ENCODE data around the gene NUMB. TPM values are rescaled to one million over a fixed set of nuclear protein-coding genes. Genes with fewer than 3 reads are reported as not detected.

NUMB gene
- total and polyA plus RNA-seq, 9 donors, result 32.9 to 78.2 (median 67.6) TPM

DNA sequence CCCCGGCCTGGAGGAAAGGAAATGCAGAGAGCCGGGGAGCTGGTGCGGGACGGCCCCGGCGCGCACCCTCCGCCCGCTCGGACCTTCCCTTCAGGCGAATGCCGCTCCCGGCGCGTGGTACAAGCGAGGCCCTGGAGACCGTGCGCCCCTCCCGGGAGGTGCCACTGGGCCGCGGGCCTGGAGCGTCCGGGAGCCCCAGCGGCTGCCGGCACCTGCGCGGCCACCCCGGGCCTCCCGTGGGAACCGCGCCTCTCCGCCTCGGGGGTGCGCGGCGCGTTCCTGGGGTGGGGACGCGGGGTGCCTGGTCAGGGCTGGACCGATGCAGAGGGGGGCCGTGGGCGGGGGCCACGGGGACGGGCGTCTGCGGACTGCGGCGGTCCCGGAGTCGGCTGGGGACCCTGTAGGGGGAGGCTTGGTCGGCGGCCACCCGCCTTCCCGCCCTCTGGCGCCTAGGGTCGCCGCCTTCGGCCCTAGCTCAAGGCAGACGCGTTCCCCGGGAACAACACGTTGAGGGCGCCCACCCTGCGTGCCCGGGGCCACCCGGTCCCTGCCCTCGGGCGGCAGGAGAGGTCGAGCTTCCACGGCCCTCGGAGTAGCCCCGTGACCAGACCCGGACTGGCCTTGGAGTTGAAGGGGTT is 220.4 kb downstream of the NUMB start:
- H3K27me3 ChIP-seq, result no peaks in the 10 kb centered on the region
- peaks cover 32% of the 10 kb centered on the region for H3K4me1 ChIP-seq (ENCODE audit: insufficient read depth)
- H3K4me3 ChIP-seq, result peak overlapping the region; percentile 49
- H3K27ac ChIP-seq, result peak overlapping the region; percentile 45 to 77
- WGBS, 3 donors, result 2 to 3% (median 3%) methylated on average over 18 to 73 of the region's 73 CpGs
- H3K36me3 ChIP-seq, result no peaks in the 10 kb centered on the region
- peak in 2 of 5 donors; percentile 39 to 56 for DNase-seq
- H3K9me3 ChIP-seq, result no peaks in the 10 kb centered on the region
- TF ChIP-seq POLR2A (IDR thresholded peaks at IDR 0.05), result no peak
- no peak for TF ChIP-seq EP300 (IDR thresholded peaks at IDR 0.05)
- TF ChIP-seq, protein P1, sequence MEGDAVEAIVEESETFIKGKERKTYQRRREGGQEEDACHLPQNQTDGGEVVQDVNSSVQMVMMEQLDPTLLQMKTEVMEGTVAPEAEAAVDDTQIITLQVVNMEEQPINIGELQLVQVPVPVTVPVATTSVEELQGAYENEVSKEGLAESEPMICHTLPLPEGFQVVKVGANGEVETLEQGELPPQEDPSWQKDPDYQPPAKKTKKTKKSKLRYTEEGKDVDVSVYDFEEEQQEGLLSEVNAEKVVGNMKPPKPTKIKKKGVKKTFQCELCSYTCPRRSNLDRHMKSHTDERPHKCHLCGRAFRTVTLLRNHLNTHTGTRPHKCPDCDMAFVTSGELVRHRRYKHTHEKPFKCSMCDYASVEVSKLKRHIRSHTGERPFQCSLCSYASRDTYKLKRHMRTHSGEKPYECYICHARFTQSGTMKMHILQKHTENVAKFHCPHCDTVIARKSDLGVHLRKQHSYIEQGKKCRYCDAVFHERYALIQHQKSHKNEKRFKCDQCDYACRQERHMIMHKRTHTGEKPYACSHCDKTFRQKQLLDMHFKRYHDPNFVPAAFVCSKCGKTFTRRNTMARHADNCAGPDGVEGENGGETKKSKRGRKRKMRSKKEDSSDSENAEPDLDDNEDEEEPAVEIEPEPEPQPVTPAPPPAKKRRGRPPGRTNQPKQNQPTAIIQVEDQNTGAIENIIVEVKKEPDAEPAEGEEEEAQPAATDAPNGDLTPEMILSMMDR (IDR thresholded peaks at IDR 0.05), result no peak
- intact Hi-C loops (cut with DNase I), result loop anchor here in 1 of 4 donors (10.0 kb wide), 1 partner anchor 53 kb away; no protein-coding TSS in a partner anchor

DNA sequence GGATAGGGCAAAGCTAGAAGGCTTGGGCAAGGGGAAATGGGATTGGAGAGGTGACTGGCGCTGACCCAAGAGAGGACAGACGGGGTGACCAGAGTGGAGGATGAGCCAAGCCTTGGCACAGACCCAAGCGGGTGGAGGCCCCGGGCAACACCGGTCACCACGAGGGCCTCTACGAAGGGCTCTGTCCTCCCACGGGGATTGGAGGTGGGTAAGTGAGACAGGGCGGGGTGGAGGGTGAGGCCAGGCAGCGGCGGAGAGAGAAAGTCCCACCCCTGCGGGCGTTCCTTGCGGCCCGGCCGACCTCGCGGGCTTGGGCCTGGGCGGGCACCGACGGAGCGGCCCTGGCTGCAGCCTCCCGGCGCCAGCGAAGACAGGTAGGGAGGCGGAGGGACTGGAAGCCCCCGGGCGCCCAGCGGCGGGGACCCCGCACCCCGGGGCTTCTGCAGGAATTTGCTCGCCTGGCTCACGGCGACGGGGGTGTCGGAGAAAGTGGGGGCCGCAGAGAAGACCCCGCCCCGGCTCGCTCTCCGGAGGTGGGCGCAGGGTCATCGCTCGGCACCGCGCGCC is 221.0 kb downstream of the NUMB start, which contains the start of gene PAPLN:
Gene PAPLN, plus strand, starts transcription at position 288 of the 567 bp plus-strand sequence. CDS start 2,273 bp downstream, outside the sequence.
- Histone ChIP-seq H3K27ac (peak within 1 kb of the TSS; percentile 45 to 77), H3K36me3 (no peaks in the 10 kb centered on the region), H3K9me3 (no peaks in the 10 kb centered on the region), H3K4me3 (peak within 1 kb of the TSS; percentile 49), H3K27me3 (no peaks in the 10 kb centered on the region), H3K4me1 (ENCODE audit: insufficient read depth) (peaks cover 32% of the 10 kb centered on the region)
- WGBS, 3 donors, result 3 to 6% (median 4%) methylated on average over 26 to 48 of the region's 48 CpGs
- intact Hi-C loops (cut with DNase I), result loop anchor here in 1 of 4 donors (10.0 kb wide), 1 partner anchor 53 kb away; no protein-coding TSS in a partner anchor
- DNase-seq, result peak; percentile 51 to 67 (median 61)
- TF ChIP-seq POLR2A (IDR thresholded peaks at IDR 0.05) (no peak), EP300 (IDR thresholded peaks at IDR 0.05) (no peak)
- TF ChIP-seq, protein P1 (IDR thresholded peaks at IDR 0.05), result no peak

DNA sequence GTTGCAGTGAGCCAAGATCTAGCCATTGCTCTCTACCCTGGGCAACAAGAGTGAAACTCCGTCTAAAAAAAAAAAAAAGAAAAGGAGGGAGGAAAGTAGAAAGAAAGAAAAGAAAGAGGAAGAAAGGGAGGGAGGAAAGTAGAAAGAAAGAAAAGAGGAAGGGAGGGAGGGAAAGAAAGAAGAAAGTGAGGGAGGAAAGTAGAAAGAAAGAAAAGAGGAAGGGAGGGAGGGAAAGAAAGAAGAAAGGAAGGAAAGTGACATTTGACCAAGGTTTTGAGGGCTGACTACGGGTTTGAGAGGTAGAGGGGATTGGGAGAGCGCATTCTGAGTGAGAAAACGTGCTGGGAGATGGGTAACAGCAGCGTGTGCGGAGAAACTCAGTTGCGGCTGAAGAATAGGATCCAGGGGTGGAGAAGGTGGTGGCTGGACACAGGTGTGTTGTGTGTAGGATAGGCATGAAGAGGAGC is 221.6 kb downstream of the NUMB start:
- DNase-seq, result no peak
- Histone ChIP-seq H3K27me3 (no peaks in the 10 kb centered on the region), H3K4me3 (no peak overlapping the region), H3K9me3 (no peaks in the 10 kb centered on the region), H3K4me1 (ENCODE audit: insufficient read depth) (peaks cover 27% of the 10 kb centered on the region), H3K36me3 (no peaks in the 10 kb centered on the region), H3K27ac (no peak overlapping the region)
- no peak for TF ChIP-seq EP300 (IDR thresholded peaks at IDR 0.05)
- no peak for TF ChIP-seq POLR2A (IDR thresholded peaks at IDR 0.05)
- TF ChIP-seq, protein P1 (IDR thresholded peaks at IDR 0.05), result no peak
- intact Hi-C loops (cut with DNase I), result loop anchor here in 1 of 4 donors (10.0 kb wide), 1 partner anchor 52 kb away; no protein-coding TSS in a partner anchor
- WGBS, 3 donors, result 80 to 84% (median 80%) methylated on average over 6 to 7 of the region's 7 CpGs

DNA sequence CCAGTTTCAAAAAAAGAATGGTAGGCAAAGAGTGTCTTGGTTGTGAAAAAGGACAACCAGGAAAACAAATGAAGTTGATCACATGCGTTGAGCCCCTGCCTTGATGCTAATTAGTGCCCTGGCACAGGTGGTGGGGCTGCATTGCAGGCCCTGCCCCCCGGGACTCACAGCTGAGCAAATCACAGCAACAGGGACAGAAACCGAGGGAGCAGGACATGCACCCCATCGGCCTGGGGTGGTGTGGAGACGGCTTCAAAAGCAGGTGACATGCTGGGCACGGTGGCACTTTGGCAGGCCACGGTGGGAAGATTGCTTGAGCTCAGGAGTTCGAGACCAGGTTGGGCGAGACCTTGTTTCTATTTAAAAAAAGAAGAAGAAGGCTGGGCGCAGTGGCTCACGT is 222.2 kb downstream of the NUMB start:
- intact Hi-C loops (cut with DNase I), result loop anchor here in 1 of 4 donors (10.0 kb wide), 1 partner anchor 51 kb away; no protein-coding TSS in a partner anchor
- no peak overlapping the region for H3K4me3 ChIP-seq
- 83 to 85% (median 84%) methylated on average over 11 of the region's 11 CpGs for WGBS, 3 donors
- TF ChIP-seq, protein P1 (IDR thresholded peaks at IDR 0.05), result no peak
- TF ChIP-seq POLR2A (IDR thresholded peaks at IDR 0.05), result no peak
- TF ChIP-seq EP300 (IDR thresholded peaks at IDR 0.05), result no peak
- no peaks in the 10 kb centered on the region for H3K27me3 ChIP-seq
- H3K36me3 ChIP-seq, result no peaks in the 10 kb centered on the region
- no peaks in the 10 kb centered on the region for H3K9me3 ChIP-seq
- peak in 2 of 5 donors; percentile 24 to 36 for DNase-seq
- no peak overlapping the region for H3K27ac ChIP-seq
- peaks cover 25% of the 10 kb centered on the region for H3K4me1 ChIP-seq (ENCODE audit: insufficient read depth)
